HepG2 (cell line): ENCODE results near the gene FAF1. TPM values are rescaled to one million over a fixed set of nuclear protein-coding genes. Genes with fewer than 3 reads are reported as not detected.

Source experiments
- ATAC-seq: fragments of 200-7000 bp; cut with Tn5 transposase; 3 replicates; pipeline ENCODE4 v1.9.1; 2020; ENCODE audit warnings: mild to moderate bottlenecking, moderate library complexity
- BruUV-seq: library from RNA; stranded (reverse); fragments of 400-500 nt; replicated peaks from 2 replicates; lab custom pipeline; 2021; lab: Mats Ljungman, UMichigan
- CTCF ChIA-PET: fragments of 300-600 bp; formaldehyde crosslinking; extraction: SDS; loops from one replicate; lab custom pipeline; 2021; ENCODE audit warnings: low total read pairs, inconsistent platforms, low intra/inter-chr PET ratio; lab: Yijun Ruan, JAX
- POLR2A ChIA-PET: fragments of 350-600 bp; sonication (Branson Sonifier 250); formaldehyde crosslinking; loops from one replicate; lab custom pipeline; 2020; ENCODE audit warnings: antibody characterized with exemption, inconsistent platforms; lab: Yijun Ruan, JAX
- DNase-seq: peaks from one replicate; pipeline ENCODE4 v3.0.0-alpha.2; 2015; ENCODE audit warnings: low spot score
- FAIRE-seq: peaks from 3 replicates; lab custom pipeline; 2011; peaks lifted over from hg19 to GRCh38; lab: Jason Lieb, UNC
- H2AFZ ChIP-seq: one replicate; pipeline ENCODE4 v1.6.1; 2011; ENCODE audit warnings: low read length, inconsistent platforms
- H3K27ac ChIP-seq: fragments of 300-600 bp; 3 replicates; pipeline ENCODE4 v1.8.0; 2011; ENCODE audit warnings: mixed run types, mild to moderate bottlenecking, mixed read lengths, low read length, inconsistent platforms; ENCODE audit not compliant: insufficient read depth; ENCODE audit errors: extremely low read length
- H3K27me3 ChIP-seq, 2 experiments: fragments of 200-600 bp in 1 of 2; 2 replicates in 1 of 2; 3 replicates in 1 of 2; pipeline versions ENCODE4 v1.6.0 to v1.8.0; 2011; ENCODE audit warnings: low read length in 2 of 2, mild to moderate bottlenecking in 2 of 2, moderate library complexity in 2 of 2, inconsistent platforms in 1 of 2; ENCODE audit not compliant: insufficient read depth in 2 of 2, control insufficient read depth in 1 of 2
- H3K36me3 ChIP-seq, 2 experiments: fragments of 200-600 bp in 1 of 2; replicated peaks in 1 of 2; 2 replicates in 1 of 2; 3 replicates in 1 of 2; pipeline versions ENCODE4 v1.5.1 to v1.8.0; 2011; ENCODE audit warnings: low read length in 2 of 2, inconsistent platforms in 1 of 2; ENCODE audit not compliant: insufficient read depth in 2 of 2, control insufficient read depth in 1 of 2
- H3K4me1 ChIP-seq: 2 replicates; pipeline ENCODE4 v1.5.1; 2012; ENCODE audit warnings: low read length, inconsistent platforms; ENCODE audit not compliant: insufficient read depth
- H3K4me2 ChIP-seq: 2 replicates; pipeline ENCODE4 v1.6.0; 2011; ENCODE audit warnings: low read depth, low read length, inconsistent platforms
- H3K4me3 ChIP-seq, 3 experiments: fragments of 200-600 bp in 1 of 3; sonication (generic), shearing (Covaris generic) in 1 of 3; replicated peaks in 1 of 3; 2 replicates each; pipeline ENCODE4 v1.5.1; 2011 to 2016; ENCODE audit warnings: low read length in 3 of 3, inconsistent platforms in 2 of 3, low read depth in 2 of 3, mild to moderate bottlenecking in 2 of 3, control low read depth in 1 of 3, mixed read lengths in 1 of 3; ENCODE audit not compliant: insufficient read depth in 1 of 3
- H3K79me2 ChIP-seq: one replicate; pipeline ENCODE4 v1.6.1; 2011; ENCODE audit warnings: low read length, inconsistent platforms; ENCODE audit not compliant: insufficient read depth
- H3K9ac ChIP-seq: 2 replicates; pipeline ENCODE4 v1.6.0; 2011; ENCODE audit warnings: mild to moderate bottlenecking, low read depth, low read length, inconsistent platforms; ENCODE audit not compliant: insufficient read depth
- H3K9me3 ChIP-seq: 2 replicates; pipeline ENCODE4 v1.5.1; 2012; ENCODE audit warnings: mild to moderate bottlenecking, low read length
- H4K20me1 ChIP-seq: 2 replicates; pipeline ENCODE4 v1.6.0; 2011; ENCODE audit warnings: inconsistent platforms, mild to moderate bottlenecking, low read length, moderate library complexity; ENCODE audit not compliant: insufficient read depth
- HMGXB3 ChIP-seq: sonication (generic); formaldehyde crosslinking; IDR thresholded peaks from 2 replicates; pipeline ENCODE4 v1.4.0; 2020; ENCODE audit warnings: missing genetic modification reagents, borderline replicate concordance
- POGK ChIP-seq: sonication (generic); formaldehyde crosslinking; conservative IDR thresholded peaks from 2 replicates; pipeline ENCODE4 v1.8.0; 2022; ENCODE audit warnings: mild to moderate bottlenecking, moderate library complexity, missing genetic modification reagents
- SOX13 ChIP-seq, 3 experiments: fragments of 450-650 bp in 1 of 3; sonication (generic) in 1 of 3; formaldehyde crosslinking in 1 of 3; IDR thresholded peaks in 2 of 3; conservative IDR thresholded peaks in 1 of 3; 2 replicates each; pipeline versions ENCODE4 v1.5.0 to v1.6.1; 2016 to 2020; ENCODE audit warnings: antibody characterized with exemption in 1 of 3, mild to moderate bottlenecking in 1 of 3, missing compliant biosample characterization in 1 of 3, missing genetic modification reagents in 1 of 3, moderate library complexity in 1 of 3
- ZNF136 ChIP-seq: sonication (generic); formaldehyde crosslinking; IDR thresholded peaks from 2 replicates; pipeline ENCODE4 v1.8.1; 2022; ENCODE audit warnings: low read depth, mild to moderate bottlenecking, moderate library complexity, missing genetic modification reagents
- ZNF280D ChIP-seq: sonication (generic); formaldehyde crosslinking; IDR thresholded peaks from 2 replicates; pipeline ENCODE4 v1.5.1; 2020; ENCODE audit warnings: mild to moderate bottlenecking, missing genetic modification reagents
- ZNF724P ChIP-seq: sonication (generic); formaldehyde crosslinking; IDR thresholded peaks from 2 replicates; pipeline ENCODE4 v1.8.0; 2022; ENCODE audit warnings: missing genetic modification reagents, borderline replicate concordance
- ZNF782 ChIP-seq: sonication (generic); formaldehyde crosslinking; IDR thresholded peaks from 2 replicates; pipeline ENCODE4 v1.4.0; 2020; ENCODE audit warnings: missing genetic modification reagents, mild to moderate bottlenecking, borderline replicate concordance
- WGBS: methylation state at CpG from one replicate; pipeline ENCODE4 v1.1.6; 2017; ENCODE audit warnings: low lambda C conversion rate; 5-methylcytosine and 5-hydroxymethylcytosine counted together
- in situ Hi-C: cut with HindIII; loops from 2 replicates; pipeline ENCODE4 v1.10.0; 2017; ENCODE audit warnings: low pct_unique_long_range_greater_than_20kb; ENCODE audit not compliant: extremely low pct_ligation_motif_present
- intact Hi-C: fragments of 100-400 bp; cut with micrococcal nuclease; formaldehyde crosslinking; loops from one replicate; pipeline ENCODE4 v1.10.0; 2022; ENCODE audit not compliant: unreplicated experiment
- polyA plus RNA-seq, 8 experiments: library from polyadenylated mRNA; depleted of rRNA in 3 of 8; stranded (reverse) in 7 of 8; unstranded in 1 of 8; fragments of >200 nt; fragmentation: Illumina TruSeq in 4 of 8; extraction: Trizol in 4 of 8; gene quantifications; 2 replicates each; pipeline versions ENCODE4 v1.2.1 to v1.2.3, GENCODE V29; 2011 to 2016; ENCODE audit warnings: low read depth in 4 of 8, missing spikeins in 1 of 8, mixed read lengths in 1 of 8; ENCODE audit not compliant: insufficient read depth in 1 of 8
- total RNA-seq, 5 experiments: library from RNA; depleted of rRNA; stranded (reverse); fragments of >200 nt; fragmentation: Illumina TruSeq; extraction: Trizol; gene quantifications; 2 replicates each; pipeline ENCODE4 v1.2.3, GENCODE V29; 2016; ENCODE audit warnings: low read depth in 1 of 5

The FAF1 gene
- total and polyA plus RNA-seq, 2 of the 13 experiments (the other 11 are each of a cell fraction or from before 2014, with no cell fraction given), result 19.4 to 63.3 TPM

- H3K4me3 ChIP-seq, result no peak overlapping the region
- H3K9me3 ChIP-seq, result no peaks in the 10 kb centered on the region; the same call in 1 of the 2 replicates
- no peaks in the 10 kb centered on the region for H3K4me1 ChIP-seq
- ATAC-seq, result no peak
- H3K79me2 ChIP-seq, result no peaks in the 10 kb centered on the region
- no peak overlapping the region for H2AFZ ChIP-seq
- H3K9ac ChIP-seq, result no peak overlapping the region
- ChIA-PET CTCF (no interaction called here), POLR2A (no interaction called here)
- intact Hi-C loops, result no loop called here
- DNase-seq, result no peak
- no peak for TF ChIP-seq HMGXB3 (CRISPR knock-in tag)
- TF ChIP-seq ZNF280D (CRISPR knock-in tag), result no peak
- TF ChIP-seq ZNF724P (CRISPR knock-in tag), result no peak
- no peak for TF ChIP-seq ZNF136 (CRISPR knock-in tag)
- no peak for TF ChIP-seq ZNF782 (CRISPR knock-in tag)
- TF ChIP-seq SOX13 (IDR thresholded peaks at IDR 0.05), result no peak
- no peak for TF ChIP-seq SOX13 (CRISPR knock-in tag; conservative IDR thresholded peaks at IDR 0.05 in 1 of 2, IDR thresholded peaks at IDR 0.05 in 1 of 2)
- TF ChIP-seq POGK (CRISPR knock-in tag), result no peak
- no TSS peak for BruUV-seq
- in situ Hi-C loops, result no loop called here
- H3K36me3 ChIP-seq, result peaks cover 0 to 3% of the 10 kb centered on the region in 2 experiments; a peak in 1 of 5 replicates
- WGBS, result 94% methylated on average over 2 of the region's 2 CpGs
- no peak overlapping the region for H3K4me2 ChIP-seq
- H3K27me3 ChIP-seq, result no peaks in the 10 kb centered on the region
- no peaks in the 10 kb centered on the region for H4K20me1 ChIP-seq
- FAIRE-seq, result no peak
- no peak overlapping the region for H3K27ac ChIP-seq
Measured at GRCh38 chr1:50493710-50494109, 466.4 kb downstream of the FAF1 start.
